Aortic smooth muscle cell (primary cell): ENCODE data around the gene RASD1. TPM values are rescaled to one million over a fixed set of nuclear protein-coding genes. Genes with fewer than 3 reads are reported as not detected.

Source experiments
- total RNA-seq: library from RNA; depleted of rRNA; stranded (reverse); fragments of >200 nt; gene quantifications from 2 replicates; pipeline ENCODE4 v1.2.3, GENCODE V29; 2014

The RASD1 gene
- 2.4 and 3.6 TPM in 2 replicates for total RNA-seq

DNA sequence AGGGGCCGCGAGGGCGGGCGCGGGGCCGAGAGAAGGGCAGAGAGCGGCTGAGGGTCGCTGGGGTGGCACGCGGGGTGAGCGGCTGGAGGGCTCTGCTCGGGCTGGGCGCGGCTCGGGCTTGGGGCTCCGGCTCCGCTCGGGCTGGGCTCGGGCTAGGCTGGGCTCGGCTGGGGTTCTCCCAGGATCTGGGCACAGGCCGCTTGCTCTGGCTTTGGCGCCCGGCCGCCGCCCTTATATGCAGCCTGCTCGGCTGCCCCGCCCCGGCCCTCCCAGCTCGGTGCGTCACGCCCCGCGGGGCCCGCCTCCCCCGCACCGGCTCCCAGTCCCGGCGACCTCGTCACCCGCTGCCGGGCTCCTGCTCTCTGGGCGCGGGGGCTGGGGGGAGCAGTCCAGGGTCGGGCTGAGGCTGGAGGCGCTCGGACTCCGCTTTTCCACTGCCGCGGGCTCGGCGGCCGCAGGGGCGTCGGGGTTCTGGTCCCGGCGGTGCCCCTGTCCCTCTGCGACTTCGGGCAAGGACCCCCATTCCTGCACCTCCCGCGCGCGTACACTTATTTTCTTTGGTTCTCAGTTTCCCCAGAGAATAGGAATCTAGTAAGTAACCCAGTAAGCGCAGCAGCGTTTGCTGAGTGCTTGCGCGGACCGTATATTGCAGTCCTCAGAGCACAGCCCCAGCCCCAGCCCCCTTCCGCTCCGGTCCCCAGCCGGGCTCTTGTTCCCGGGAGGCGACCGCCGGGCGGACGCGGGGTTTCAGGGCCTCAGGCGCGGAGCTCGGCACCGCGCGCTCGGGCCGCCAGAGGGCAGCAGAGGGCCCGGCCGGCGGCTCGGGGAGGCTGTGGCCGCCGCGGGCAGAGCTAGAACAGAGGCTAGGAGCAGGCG, at the start of gene RASD1:
RASD1 (minus strand) TSS at position 207 of the 876 bp plus-strand sequence. CDS start 214 bp downstream, outside the sequence.

DNA sequence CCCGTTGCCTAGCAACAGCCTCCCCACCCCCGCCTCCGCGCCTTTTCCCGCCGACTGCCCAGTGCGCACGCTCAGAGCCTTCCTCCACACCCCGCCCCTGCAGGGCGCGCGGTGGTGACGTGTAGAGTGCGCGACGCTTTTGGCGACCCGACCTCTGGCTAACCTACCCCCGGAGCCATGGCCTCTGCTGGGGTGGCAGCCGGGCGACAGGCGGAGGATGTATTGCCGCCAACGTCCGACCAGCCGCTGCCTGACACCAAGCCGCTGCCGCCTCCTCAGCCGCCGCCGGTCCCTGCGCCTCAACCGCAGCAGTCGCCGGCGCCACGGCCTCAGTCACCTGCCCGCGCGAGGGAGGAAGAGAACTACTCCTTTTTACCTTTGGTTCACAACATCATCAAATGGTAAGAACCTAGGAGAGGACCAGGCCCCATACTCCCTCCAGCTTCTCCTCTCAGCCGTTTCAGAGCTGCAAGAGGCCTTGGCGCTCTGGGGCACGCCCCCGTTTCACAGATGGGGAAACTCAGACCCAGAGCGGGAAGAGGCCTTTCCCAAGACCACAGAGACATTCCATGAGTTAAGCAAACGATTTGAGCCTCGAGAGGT, 19.2 kb downstream of the RASD1 start, which contains the start of gene MED9:
MED9 (plus strand) TSS at position 136 of the 603 bp plus-strand sequence; CDS start at position 178, 42 bp downstream.

Other genes starting within 250 kb of the RASD1 start
- gene COPS3, start 215.1 kb downstream of the RASD1 start, total RNA-seq, result 86.4 and 89.0 TPM in 2 replicates
- gene NT5M, start 193.0 kb downstream of the RASD1 start, total RNA-seq, result 1.1 and 1.3 TPM in 2 replicates
- gene MED9, start 19.4 kb downstream of the RASD1 start, total RNA-seq, result 8.3 and 8.5 TPM in 2 replicates
- gene PEMT, start 95.3 kb upstream of the RASD1 start, total RNA-seq, result 18.6 and 21.8 TPM in 2 replicates
- gene RAI1, start 185.1 kb upstream of the RASD1 start, total RNA-seq, result 3.8 and 5.8 TPM in 2 replicates